H9 (cell line): ENCODE measurements around the gene AKR1A1. TPM values are rescaled to one million over a fixed set of nuclear protein-coding genes. Genes with fewer than 3 reads are reported as not detected.

Experiments used
- DNase-seq: peaks from one replicate; pipeline ENCODE4 v3.0.0-alpha.2; 2017
- H2AFZ ChIP-seq: one replicate; pipeline ENCODE4 v1.6.1; 2013; ENCODE audit warnings: mild to moderate bottlenecking, low read length, control low read depth, moderate library complexity
- H2AK5ac ChIP-seq: 2 replicates; pipeline ENCODE4 v1.6.1; 2013; ENCODE audit warnings: low read length, control low read depth, mixed read lengths; ENCODE audit not compliant: insufficient read length
- H2BK120ac ChIP-seq: one replicate; pipeline ENCODE4 v1.6.1; 2013; ENCODE audit warnings: low read depth, mild to moderate bottlenecking, low read length, control low read depth, inconsistent platforms; ENCODE audit not compliant: poor library complexity, severe bottlenecking
- H2BK12ac ChIP-seq: 2 replicates; pipeline ENCODE4 v1.6.1; 2013; ENCODE audit warnings: low read length, control low read depth, mixed read lengths, low read depth; ENCODE audit not compliant: insufficient read length
- H2BK15ac ChIP-seq: 2 replicates; pipeline ENCODE4 v1.6.1; 2013; ENCODE audit warnings: low read depth, low read length, control low read depth
- H2BK20ac ChIP-seq: one replicate; pipeline ENCODE4 v1.6.1; 2013; ENCODE audit warnings: low read depth, mild to moderate bottlenecking, low read length, control low read depth, inconsistent platforms; ENCODE audit not compliant: poor library complexity, severe bottlenecking
- H2BK5ac ChIP-seq: 2 replicates; pipeline ENCODE4 v1.6.1; 2013; ENCODE audit warnings: low read length, control low read depth, mixed read lengths; ENCODE audit not compliant: insufficient read length
- H3K14ac ChIP-seq: 2 replicates; pipeline ENCODE4 v1.6.1; 2013; ENCODE audit warnings: low read length, control low read depth; ENCODE audit not compliant: insufficient read depth
- H3K18ac ChIP-seq: 2 replicates; pipeline ENCODE4 v1.6.1; 2013; ENCODE audit warnings: low read depth, mild to moderate bottlenecking, mixed read lengths, low read length, control low read depth; ENCODE audit not compliant: insufficient read length
- H3K23ac ChIP-seq: 2 replicates; pipeline ENCODE4 v1.6.1; 2013; ENCODE audit warnings: low read length, control low read depth, mixed read lengths, low read depth; ENCODE audit not compliant: insufficient read length
- H3K23me2 ChIP-seq: 2 replicates; pipeline ENCODE4 v1.6.1; 2013; ENCODE audit warnings: low read depth, mild to moderate bottlenecking, mixed read lengths, low read length, control low read depth; ENCODE audit not compliant: insufficient read length, poor library complexity, severe bottlenecking
- H3K27ac ChIP-seq: 2 replicates; pipeline ENCODE4 v1.5.1; 2013; ENCODE audit warnings: low read length, control low read depth, mixed read lengths, low read depth; ENCODE audit not compliant: insufficient read length
- H3K27me3 ChIP-seq: 2 replicates; pipeline ENCODE4 v1.6.1; 2013; ENCODE audit warnings: low read length, control low read depth, inconsistent platforms; ENCODE audit not compliant: insufficient read depth
- H3K4ac ChIP-seq: 2 replicates; pipeline ENCODE4 v1.6.1; 2013; ENCODE audit warnings: low read depth, mild to moderate bottlenecking, control low read depth, inconsistent platforms, low read length, moderate library complexity
- H3K4me1 ChIP-seq: 2 replicates; pipeline ENCODE4 v1.6.1; 2013; ENCODE audit warnings: low read length, control low read depth, inconsistent platforms; ENCODE audit not compliant: insufficient read depth
- H3K4me2 ChIP-seq: 2 replicates; pipeline ENCODE4 v1.6.1; 2013; ENCODE audit warnings: low read length, control low read depth, mixed read lengths; ENCODE audit not compliant: insufficient read length, insufficient read depth
- H3K56ac ChIP-seq: 2 replicates; pipeline ENCODE4 v1.6.1; 2013; ENCODE audit warnings: low read depth, mild to moderate bottlenecking, mixed read lengths, low read length, control low read depth; ENCODE audit not compliant: insufficient read length
- H3K79me1 ChIP-seq: 2 replicates; pipeline ENCODE4 v1.6.1; 2013; ENCODE audit warnings: low read depth, mild to moderate bottlenecking, moderate library complexity, low read length, control low read depth, inconsistent platforms; ENCODE audit not compliant: insufficient read depth, poor library complexity, severe bottlenecking
- H3K79me2 ChIP-seq: 2 replicates; pipeline ENCODE4 v1.6.1; 2013; ENCODE audit warnings: low read length, control low read depth, inconsistent platforms; ENCODE audit not compliant: insufficient read depth
- H3K9ac ChIP-seq: 2 replicates; pipeline ENCODE4 v1.6.1; 2013; ENCODE audit warnings: low read length, control low read depth, mixed read lengths; ENCODE audit not compliant: insufficient read length; ENCODE audit errors: extremely low read depth
- H3K9me3 ChIP-seq: one replicate; pipeline ENCODE4 v1.6.1; 2013; ENCODE audit warnings: low read depth, low read length, inconsistent platforms; ENCODE audit not compliant: control insufficient read depth
- H3T11ph ChIP-seq: one replicate; pipeline ENCODE4 v1.6.1; 2013; ENCODE audit warnings: mild to moderate bottlenecking, low read length, control low read depth, inconsistent platforms
- H4K20me1 ChIP-seq: one replicate; pipeline ENCODE4 v1.6.1; 2013; ENCODE audit not compliant: control insufficient read depth, insufficient read length, insufficient read depth
- H4K5ac ChIP-seq: 2 replicates; pipeline ENCODE4 v1.6.1; 2013; ENCODE audit warnings: low read depth, mild to moderate bottlenecking, mixed read lengths, low read length, control low read depth; ENCODE audit not compliant: insufficient read length
- H4K8ac ChIP-seq: replicated peaks from 2 replicates; pipeline ENCODE4 v1.6.1; 2013; ENCODE audit warnings: low read length, control low read depth, mixed read lengths, low read depth; ENCODE audit not compliant: insufficient read length
- H4K91ac ChIP-seq: 2 replicates; pipeline ENCODE4 v1.6.1; 2013; ENCODE audit warnings: low read depth, mild to moderate bottlenecking, moderate library complexity, mixed read lengths, low read length, control low read depth; ENCODE audit not compliant: insufficient read length
- H3K27ac Mint-ChIP-seq, 3 experiments: 2 replicates in 2 of 3; 3 replicates in 1 of 3; pipeline ENCODE4 v1.8.0; 2020 to 2021; ENCODE audit warnings: mixed read lengths in 3 of 3, mild to moderate bottlenecking in 1 of 3, moderate library complexity in 1 of 3
- H3K27me3 Mint-ChIP-seq: 2 replicates; pipeline ENCODE4 v1.8.0; 2021; ENCODE audit warnings: low read depth, mild to moderate bottlenecking, moderate library complexity, mixed read lengths
- H3K36me3 Mint-ChIP-seq, 3 experiments: 2 replicates in 2 of 3; 3 replicates in 1 of 3; pipeline ENCODE4 v1.8.0; 2020 to 2021; ENCODE audit warnings: low read depth in 3 of 3, mixed read lengths in 3 of 3; ENCODE audit not compliant: insufficient read depth in 1 of 3
- H3K4me1 Mint-ChIP-seq, 2 experiments: 2 replicates each; pipeline ENCODE4 v1.8.0; 2020; ENCODE audit warnings: mixed read lengths in 2 of 2
- H3K4me3 Mint-ChIP-seq, 2 experiments: 2 replicates in 1 of 2; 3 replicates in 1 of 2; pipeline ENCODE4 v1.8.0; 2020 to 2021; ENCODE audit warnings: mild to moderate bottlenecking in 2 of 2, mixed read lengths in 2 of 2, moderate library complexity in 1 of 2
- H3K9me3 Mint-ChIP-seq, 2 experiments: 2 replicates in 1 of 2; 3 replicates in 1 of 2; pipeline ENCODE4 v1.8.0; 2020; ENCODE audit warnings: mild to moderate bottlenecking in 2 of 2, mixed read lengths in 2 of 2, moderate library complexity in 1 of 2
- WGBS: extraction: QIAGEN DNeasy Blood & Tissue Kit; methylation state at CpG from one replicate; pipeline ENCODE4 v1.1.7; 2013; ENCODE audit warnings: missing lambda C conversion rate, low lambda C conversion rate, mixed read lengths; ENCODE audit not compliant: insufficient read length; ENCODE audit errors: extremely low coverage; 5-methylcytosine and 5-hydroxymethylcytosine counted together
- total RNA-seq: library from RNA; stranded (reverse); gene quantifications from 2 replicates; pipeline ENCODE4 v1.2.1, GENCODE V29; 2021
- TF ChIP-seq, protein P1 (sequence below): fragments of 200-600 bp; sonication (generic); conservative IDR thresholded peaks from 3 replicates; pipeline ENCODE4 v1.8.0; 2021; ENCODE audit warnings: antibody characterized with exemption, mild to moderate bottlenecking

AKR1A1 gene
- total RNA-seq, 1 experiment from 2014 or later = 286 TPM

DNA sequence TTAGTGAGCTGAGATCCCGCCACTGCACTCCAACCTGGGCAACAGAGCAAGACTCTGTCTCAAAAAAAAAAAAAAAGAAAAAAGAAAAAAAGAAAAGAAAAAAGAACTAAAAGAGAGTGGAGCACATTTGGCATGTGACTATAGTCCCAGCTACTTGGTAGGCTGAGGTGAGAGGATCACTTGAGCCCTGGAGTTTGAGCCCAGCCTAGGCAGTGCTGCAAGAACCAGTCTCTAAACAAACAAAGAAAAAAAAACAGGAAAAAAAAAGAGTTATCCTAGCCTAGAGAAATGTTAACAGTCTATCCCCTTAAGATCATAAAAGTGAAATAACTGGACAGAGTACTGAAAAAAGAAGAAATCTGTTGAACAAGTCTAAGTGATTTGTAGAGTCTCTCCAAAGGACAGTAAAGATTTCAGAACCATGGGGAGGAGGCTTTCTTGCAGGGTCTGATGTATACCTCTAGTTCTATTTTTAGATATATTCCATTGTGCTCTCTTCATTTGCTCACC, 24.4 kb upstream of the AKR1A1 start:
- H2AK5ac ChIP-seq = no peak overlapping the region
- no peaks in the 10 kb centered on the region for H3K79me1 ChIP-seq
- Mint-ChIP-seq H3K27ac (no peak overlapping the region), H3K36me3 (no peaks in the 10 kb centered on the region), H3K9me3 (no peaks in the 10 kb centered on the region), H3K4me3 (no peak overlapping the region; a peak in 1 of 5 replicates), H3K4me1 (peaks cover 35 to 45% of the 10 kb centered on the region in 2 experiments), H3K27me3 (no peaks in the 10 kb centered on the region; the same call in 1 of the 2 replicates)
- H2BK12ac ChIP-seq = no peak overlapping the region
- no peak overlapping the region for H3K4me2 ChIP-seq
- H3K9ac ChIP-seq = no peak overlapping the region
- H2AFZ ChIP-seq = no peak overlapping the region
- H3K23ac ChIP-seq = no peak overlapping the region
- H3K56ac ChIP-seq = no peak overlapping the region
- H3K79me2 ChIP-seq = peaks cover 4% of the 10 kb centered on the region; the same call in 1 of the 2 replicates
- no peaks in the 10 kb centered on the region for H3K4me1 ChIP-seq
- no CpG with 5 or more reads among the region's 1 CpG for WGBS
- no peak overlapping the region for H4K91ac ChIP-seq
- TF ChIP-seq, protein P1, sequence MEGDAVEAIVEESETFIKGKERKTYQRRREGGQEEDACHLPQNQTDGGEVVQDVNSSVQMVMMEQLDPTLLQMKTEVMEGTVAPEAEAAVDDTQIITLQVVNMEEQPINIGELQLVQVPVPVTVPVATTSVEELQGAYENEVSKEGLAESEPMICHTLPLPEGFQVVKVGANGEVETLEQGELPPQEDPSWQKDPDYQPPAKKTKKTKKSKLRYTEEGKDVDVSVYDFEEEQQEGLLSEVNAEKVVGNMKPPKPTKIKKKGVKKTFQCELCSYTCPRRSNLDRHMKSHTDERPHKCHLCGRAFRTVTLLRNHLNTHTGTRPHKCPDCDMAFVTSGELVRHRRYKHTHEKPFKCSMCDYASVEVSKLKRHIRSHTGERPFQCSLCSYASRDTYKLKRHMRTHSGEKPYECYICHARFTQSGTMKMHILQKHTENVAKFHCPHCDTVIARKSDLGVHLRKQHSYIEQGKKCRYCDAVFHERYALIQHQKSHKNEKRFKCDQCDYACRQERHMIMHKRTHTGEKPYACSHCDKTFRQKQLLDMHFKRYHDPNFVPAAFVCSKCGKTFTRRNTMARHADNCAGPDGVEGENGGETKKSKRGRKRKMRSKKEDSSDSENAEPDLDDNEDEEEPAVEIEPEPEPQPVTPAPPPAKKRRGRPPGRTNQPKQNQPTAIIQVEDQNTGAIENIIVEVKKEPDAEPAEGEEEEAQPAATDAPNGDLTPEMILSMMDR = no peak
- no peaks in the 10 kb centered on the region for H3K9me3 ChIP-seq
- no peak overlapping the region for H3K27ac ChIP-seq
- H2BK20ac ChIP-seq = no peak overlapping the region
- no peak overlapping the region for H3K14ac ChIP-seq
- no peaks in the 10 kb centered on the region for H4K20me1 ChIP-seq
- no peak overlapping the region for H3K18ac ChIP-seq
- no peak overlapping the region for H3K4ac ChIP-seq
- DNase-seq = no peak
- no peaks in the 10 kb centered on the region for H3K27me3 ChIP-seq
- no peak overlapping the region for H2BK5ac ChIP-seq
- no peak overlapping the region for H2BK15ac ChIP-seq
- no peak overlapping the region for H3T11ph ChIP-seq
- no peak overlapping the region for H4K5ac ChIP-seq
- H2BK120ac ChIP-seq = no peak overlapping the region
- no peak overlapping the region for H4K8ac ChIP-seq
- H3K23me2 ChIP-seq = peaks cover 5% of the 10 kb centered on the region
